HG02588 (cell line): ENCODE results near the gene MOAP1.
"Not testable (repeated sequence)": the region's sequence is repeated elsewhere in the genome, so short reads cannot be mapped to it uniquely, and the experiment has no call there.

ENCODE experiments used
- ATAC-seq: cut with Tn5 transposase; IDR thresholded peaks from one replicate; pipeline ENCODE4 v1.9.1; 2021; ENCODE audit warnings: mild to moderate bottlenecking, moderate library complexity; ENCODE audit not compliant: unreplicated experiment

MOAP1 gene

DNA sequence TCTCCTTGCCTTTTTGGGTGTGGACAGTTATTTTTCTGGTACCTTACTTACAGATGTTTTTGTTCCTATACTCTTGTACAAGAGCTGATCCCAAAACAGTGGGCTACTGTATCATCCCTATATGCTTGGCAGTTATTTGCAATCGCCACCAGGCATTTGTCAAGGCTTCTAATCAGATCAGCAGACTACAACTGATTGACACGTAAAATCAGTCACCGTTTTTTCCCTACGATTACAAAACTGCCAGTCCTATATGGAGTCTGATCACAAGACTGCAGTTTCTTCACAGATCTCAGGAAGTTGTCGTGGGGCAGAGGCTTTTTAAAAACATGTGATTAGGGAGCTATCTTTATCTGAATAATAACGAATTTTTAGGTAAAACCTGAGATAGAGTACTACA, 1.8 kb upstream of the MOAP1 start:
- no peak for ATAC-seq

DNA sequence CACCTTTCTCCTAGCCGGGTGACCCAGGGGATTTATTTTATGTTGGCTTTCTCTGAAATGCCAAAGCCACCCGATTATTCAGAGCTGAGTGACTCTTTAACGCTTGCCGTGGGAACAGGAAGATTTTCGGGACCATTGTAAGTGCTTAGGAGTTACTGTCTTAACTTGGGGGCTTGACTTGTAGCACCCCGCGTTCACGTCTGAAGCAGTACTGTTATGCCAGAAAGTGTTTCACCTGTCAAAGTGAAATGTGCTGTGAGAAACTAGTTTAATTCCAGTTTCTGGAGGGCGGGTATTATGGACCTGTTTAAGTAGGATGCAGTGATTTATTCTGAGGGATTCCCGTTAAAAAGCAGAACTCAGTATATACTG, 638 bp upstream of the MOAP1 start:
- peak; percentile 8 for ATAC-seq

DNA sequence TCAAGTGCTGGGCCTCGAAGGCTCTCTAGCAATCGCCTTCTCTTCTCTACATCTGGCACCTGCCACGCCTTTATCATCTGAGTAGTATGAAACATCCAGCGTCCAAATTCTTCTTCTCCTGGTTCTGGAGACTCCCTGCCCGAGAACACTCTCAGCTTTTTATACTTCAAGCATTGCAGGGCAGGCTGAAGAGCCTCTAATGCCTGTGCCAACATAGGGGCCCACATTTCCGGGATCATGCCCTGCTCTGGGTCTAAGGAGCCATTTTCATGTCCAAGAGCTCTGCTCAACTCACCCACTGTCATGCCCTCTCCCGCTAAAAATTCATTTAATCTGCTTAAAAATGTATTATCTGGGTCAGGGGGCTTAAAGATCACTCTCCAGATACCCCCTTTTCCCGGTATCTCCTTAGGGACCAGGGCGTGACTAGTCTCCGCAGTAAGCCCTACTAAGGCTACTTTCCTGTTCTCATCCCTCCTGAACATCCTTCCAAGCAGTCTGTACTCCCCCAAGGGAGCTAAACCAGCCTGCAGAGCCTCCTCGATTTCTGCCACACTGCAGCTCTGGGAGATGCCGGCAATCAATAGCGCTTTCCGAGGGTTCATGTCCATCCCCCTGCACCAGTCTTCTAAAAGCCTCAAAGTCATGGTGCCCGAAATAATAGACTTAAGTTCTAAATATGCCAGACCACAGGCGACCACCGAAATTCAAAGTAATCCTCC, 940 bp downstream of the MOAP1 start:
- no peak for ATAC-seq

DNA sequence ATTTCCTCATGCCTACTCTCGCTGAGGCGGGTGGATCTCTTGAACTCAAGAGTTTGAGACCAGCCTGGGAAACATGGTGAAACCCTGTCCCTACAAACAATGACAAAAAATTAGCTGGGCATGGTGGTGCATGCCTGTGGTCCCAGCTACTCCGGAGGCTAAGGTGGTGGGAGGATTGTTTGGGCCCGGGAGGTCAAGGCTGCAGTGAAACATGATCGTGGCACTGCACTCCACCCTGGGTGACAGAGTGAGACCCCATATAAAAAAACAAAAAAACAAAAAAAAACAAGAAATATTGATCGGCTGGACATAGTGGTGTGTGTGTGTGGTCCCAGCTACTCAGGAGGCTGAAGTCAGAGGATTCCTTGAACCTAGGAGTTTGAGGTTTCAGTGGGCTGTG, 9.2 kb downstream of the MOAP1 start:
- ATAC-seq: no peak

DNA sequence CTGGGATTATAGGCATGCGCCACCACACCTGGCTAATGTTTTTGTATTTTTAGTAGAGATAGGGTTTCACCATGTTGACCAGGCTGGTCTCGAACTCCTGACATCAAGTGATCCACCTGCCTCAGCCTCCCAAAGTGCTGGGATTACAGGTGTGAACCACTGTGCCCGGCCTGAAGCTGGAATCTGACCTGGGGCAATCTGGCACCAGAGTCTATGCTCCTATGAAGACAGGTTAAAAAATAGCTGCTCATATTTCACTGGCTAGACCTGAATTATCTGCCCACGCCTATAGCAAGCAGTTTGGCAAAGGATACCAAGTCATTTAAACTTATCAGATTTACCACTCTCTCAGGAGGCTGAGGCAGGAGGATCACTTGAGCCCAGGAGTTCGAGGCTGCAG, 10.0 kb downstream of the MOAP1 start:
- ATAC-seq: not testable (repeated sequence)

DNA sequence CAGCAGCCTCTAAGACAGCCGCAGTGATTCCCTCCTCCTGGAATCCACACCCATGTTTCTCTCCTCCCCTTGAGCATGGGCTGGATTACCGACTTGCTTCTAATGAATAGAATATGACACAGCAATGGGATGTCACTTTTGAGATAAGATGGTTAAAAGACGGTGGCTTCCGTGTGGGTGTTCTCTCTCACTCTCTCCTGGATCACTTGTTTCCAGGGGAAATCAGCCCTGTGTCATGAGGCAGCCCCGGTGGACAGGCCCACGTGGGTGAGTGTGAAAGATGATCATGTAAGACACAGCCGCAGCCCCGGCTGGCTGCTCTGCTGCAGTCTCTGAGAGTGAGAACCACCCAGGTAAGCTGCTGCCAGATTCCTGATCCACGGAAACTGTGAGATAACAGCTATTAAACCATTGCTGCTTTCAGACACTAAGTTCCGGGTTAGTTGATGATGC, 10.7 kb downstream of the MOAP1 start:
- ATAC-seq: no peak

DNA sequence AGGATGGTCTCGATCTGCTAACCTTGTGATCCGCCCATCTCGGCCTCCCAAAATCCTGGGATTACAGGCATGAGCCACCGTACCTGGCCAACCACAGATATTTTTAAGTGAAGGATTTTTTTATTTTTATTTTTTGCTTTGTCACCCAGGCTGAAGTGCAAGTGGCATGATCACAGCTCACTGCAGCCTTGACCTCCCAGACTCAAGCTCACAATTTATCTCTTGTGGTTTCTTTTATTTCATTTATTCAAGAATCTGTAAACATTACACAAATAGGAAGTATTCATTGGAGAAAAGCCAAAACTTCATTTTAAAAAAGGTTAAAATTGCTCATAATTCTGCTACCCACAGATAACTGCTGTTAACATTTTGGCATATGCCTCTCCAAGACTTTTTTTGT, 13.3 kb downstream of the MOAP1 start:
- no peak for ATAC-seq

DNA sequence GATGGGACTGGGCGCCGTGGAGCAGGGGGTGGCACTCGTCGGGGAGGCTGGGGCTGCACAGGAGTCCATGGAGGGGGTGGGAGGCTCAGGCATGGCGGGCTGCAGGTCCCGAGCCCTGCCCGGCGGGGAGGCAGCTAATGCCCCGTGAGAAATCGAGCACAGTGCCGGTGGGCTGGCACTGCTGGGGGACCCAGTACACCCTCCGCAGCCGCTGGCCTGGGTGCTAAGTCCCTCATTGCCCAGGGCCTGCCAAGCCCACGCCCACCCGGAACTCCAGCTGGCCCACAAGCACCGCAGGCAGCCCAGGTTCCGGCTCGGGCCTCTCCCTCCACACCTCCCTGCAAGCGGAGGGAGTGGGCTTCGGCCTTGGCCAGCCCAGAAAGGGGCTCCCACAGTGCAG, 14.6 kb downstream of the MOAP1 start:
- ATAC-seq: not testable (repeated sequence)

GRCh38 chr14:93169619-93170018, 15.1 kb downstream of the MOAP1 start:
- not testable (repeated sequence) for ATAC-seq

- ATAC-seq: not testable (repeated sequence)
Observed at GRCh38 chr14:93168610-93169009, 16.1 kb downstream of the MOAP1 start.

DNA sequence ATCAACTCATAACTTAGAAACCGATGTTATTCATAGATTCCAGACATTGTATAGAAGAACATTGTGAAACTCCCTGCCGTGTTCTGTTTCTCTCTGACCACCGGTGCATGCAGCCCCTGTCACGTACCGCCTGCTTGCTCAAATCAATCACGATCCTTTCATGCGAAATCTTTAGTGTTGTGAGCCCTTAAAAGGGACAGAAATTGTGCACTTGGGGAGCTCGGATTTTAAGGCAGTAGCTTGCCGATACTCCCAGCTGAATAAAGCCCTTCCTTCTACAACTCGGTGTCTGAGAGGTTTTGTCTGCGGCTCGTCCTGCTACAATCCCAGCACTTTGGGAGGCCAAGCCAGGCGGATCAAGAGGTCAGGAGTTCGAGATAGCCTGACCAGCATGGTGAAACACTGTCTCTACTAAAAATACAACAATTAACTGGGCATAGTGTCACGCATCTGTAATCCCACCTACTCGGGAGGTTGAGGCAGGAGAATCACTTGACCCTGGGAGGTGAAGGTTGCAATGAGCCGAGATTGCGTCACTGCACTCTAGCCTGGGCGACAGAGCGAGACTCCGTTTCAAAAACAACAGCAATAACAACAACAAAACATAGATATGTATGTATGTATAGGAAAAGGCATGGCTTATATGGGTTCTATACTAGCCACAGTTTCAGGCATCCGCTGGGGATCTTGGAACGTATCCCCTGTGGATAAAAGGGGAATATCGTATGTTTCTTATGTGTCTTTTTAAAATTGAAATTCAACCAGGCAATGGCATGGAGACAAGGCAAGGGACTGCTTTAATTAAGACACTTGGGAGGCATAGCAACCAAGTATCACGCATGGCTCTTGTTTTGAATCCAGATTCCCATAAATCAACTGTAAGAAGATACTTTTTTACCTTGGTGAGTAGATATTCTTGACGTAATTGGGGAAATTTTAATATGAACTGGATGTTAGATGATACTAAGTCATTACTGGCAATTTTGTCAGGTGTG, 19.1 kb downstream of the MOAP1 start:
- ATAC-seq: not testable (repeated sequence)

- ATAC-seq: no peak
Observed at GRCh38 chr14:93163564-93163963, 21.1 kb downstream of the MOAP1 start.

- ATAC-seq: no peak
Observed at GRCh38 chr14:93161411-93161940, 23.2 kb downstream of the MOAP1 start.

DNA sequence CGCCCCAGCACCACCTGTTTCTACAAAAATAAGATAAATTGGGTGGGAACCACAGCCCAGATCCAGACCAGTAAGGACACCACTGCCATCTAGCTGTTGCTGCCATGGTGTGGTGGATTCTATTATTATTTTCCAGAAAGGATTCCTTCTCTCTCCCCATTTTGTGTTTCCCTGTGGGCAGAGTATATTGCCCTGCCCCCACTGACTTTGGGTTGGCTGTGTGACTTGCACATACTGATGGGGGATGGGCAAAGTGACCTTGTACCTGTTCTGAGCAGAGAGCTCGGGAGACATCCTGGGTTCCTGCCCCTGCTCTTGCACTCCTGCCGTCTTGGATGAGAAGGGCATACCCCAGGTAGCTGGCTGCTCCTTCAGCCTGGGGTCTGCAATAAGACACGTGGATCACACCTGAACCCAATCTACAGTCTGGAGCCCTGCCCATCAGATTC, 24.3 kb downstream of the MOAP1 start:
- ATAC-seq: no peak

- not testable (repeated sequence) for ATAC-seq
Observed at GRCh38 chr14:93159625-93160352, 24.9 kb downstream of the MOAP1 start.

DNA sequence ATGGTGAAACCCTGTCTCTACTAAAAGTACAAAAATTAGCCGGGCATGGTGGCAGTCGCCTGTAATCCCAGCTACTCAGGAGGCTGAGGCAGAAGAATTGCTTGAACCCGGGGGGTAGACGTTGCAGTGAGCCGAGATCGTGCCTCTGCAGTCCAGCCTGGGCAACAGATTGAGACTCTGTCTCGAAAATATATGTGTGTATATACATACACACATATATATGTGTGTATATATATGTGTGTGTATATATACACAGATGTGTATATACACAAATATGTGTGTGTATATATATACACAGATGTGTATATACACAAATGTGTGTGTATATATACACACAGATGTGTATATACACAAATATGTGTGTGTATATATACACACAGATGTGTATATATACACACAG, 26.3 kb downstream of the MOAP1 start:
- ATAC-seq: not testable (repeated sequence)

DNA sequence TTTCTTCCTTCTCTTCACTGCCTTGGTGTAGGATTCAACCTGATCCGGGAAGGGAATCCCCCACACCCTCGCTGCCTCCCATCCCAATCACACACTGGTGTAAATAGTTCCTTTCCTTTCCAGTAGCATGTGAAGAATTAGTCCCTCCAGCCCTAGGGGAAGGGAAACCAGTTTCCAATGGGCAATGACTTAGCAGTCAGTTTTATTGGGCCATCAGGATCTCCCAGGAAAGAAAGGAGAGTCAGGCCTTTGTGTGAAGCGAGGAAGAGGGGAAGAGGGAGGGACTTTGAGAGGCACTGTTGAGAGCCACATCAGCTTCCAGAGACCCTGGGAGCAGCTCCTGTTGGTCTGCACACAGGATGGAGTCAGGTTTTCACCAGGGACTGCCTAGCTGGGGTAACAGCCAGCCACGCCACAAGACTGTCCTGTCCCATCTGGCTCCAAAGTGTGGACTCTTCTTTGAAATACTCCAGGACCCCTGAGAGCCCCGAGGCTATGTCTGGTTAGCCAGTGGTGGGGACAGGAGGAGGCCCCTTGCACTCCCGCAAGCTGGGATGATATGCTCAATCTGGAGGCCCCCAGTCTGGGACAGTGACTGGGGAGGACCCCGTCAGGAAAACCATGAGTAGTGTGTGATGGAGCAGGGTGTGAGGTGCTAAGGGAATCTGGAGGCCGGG, 27.9 kb downstream of the MOAP1 start:
- no peak for ATAC-seq

DNA sequence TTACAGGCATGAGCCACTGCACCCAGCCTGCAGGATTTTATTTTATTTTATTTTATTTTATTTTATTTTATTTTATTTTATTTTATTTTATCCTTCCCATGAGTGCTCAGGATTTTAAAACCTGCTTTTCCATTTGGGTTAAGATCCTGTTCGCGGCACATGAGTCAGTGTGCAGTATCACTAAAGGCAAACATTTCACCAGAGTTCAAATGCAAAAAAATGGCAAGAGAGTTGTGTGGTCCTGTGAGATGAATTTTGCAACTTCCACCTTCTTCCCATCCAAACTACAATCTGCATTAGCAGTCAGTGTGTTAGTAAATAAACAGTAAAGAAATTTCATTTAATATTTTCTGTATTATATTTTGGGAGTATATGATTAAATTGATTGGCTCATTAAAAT, 29.0 kb downstream of the MOAP1 start:
- ATAC-seq: no peak

GRCh38 chr14:93153121-93153520, 31.6 kb downstream of the MOAP1 start:
- no peak for ATAC-seq
